ENCODE measurements around the gene TRIM31.

The TRIM31 gene

GRCh38 chr6:30063315-30063714 lies 49.6 kb downstream of the TRIM31 start:
- peaks cover 18% of the 10 kb centered on the region; the same call in 1 of the 2 replicates for H3K36me3 ChIP-seq (ENCODE audit: low read length)
- H3K27me3 ChIP-seq (ENCODE audit: low read length): no peaks in the 10 kb centered on the region
- no peaks in the 10 kb centered on the region for H3K9me3 ChIP-seq (ENCODE audit: insufficient read depth, low read length)
- H3K79me2 ChIP-seq (ENCODE audit: insufficient read depth, low read length): peaks cover 40% of the 10 kb centered on the region
- H3K4me2 ChIP-seq (ENCODE audit: low read depth, low read length, poor library complexity, severe bottlenecking): peak overlapping the region; percentile 77
- peaks cover 29% of the 10 kb centered on the region for H3F3A ChIP-seq (ENCODE audit: insufficient read depth)
- peak overlapping the region; percentile 3 for H3K4me3 ChIP-seq (ENCODE audit: insufficient read depth, low read length, poor library complexity, severe bottlenecking)
- H3K9ac ChIP-seq (ENCODE audit: low read length): peak overlapping the region; percentile 7; the same call in 1 of the 2 replicates
- no peak overlapping the region for H3K27ac ChIP-seq (ENCODE audit: low read depth, low read length)
- H4K20me1 ChIP-seq (ENCODE audit: low read depth, low read length): no peaks in the 10 kb centered on the region
- no peak overlapping the region for H2AFZ ChIP-seq (ENCODE audit: low read depth, low read length, severe bottlenecking)
- no peak for TF ChIP-seq EZH2phosphoT487 (conservative IDR thresholded peaks at IDR 0.05; ENCODE audit: low read length)
- H3K9me2 ChIP-seq (replicated peaks; ENCODE audit: insufficient read depth, low read length): no peaks in the 10 kb centered on the region

DNA sequence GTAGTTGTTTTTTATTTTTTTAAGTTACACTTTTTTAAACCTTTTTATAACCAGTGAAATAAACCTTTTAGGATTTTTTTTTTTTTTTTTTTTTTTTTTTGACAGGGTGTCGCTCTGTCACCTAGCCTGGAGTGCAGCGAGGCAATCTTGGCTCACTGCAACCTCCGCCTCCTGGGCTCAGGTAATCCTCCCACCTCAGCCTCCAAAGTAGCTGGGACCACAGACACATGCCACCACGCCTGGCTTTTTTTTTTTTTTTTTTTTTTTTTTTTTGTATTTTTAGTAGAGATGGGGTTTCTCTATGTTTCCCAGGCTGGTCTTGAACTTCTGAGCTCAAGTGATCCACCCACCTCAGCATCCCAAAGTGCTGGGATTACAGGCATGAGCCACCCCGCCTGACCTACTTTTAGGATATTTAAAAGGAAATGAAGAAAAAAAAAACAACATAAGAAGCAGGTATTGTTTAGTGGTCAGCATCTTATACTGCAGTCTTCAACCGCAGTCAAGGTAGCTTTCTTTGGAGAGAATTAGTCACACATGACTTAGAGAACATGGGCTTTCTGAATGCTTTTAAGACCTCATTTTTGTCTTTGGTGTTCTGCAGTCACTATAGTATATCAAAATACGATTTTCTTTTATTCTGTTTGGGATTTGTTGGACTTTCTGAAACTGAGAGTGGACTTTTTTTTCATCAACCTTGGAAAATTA lies 50.3 kb downstream of the TRIM31 start:
- H3K27ac ChIP-seq (ENCODE audit: low read depth, low read length): no peak overlapping the region
- no peaks in the 10 kb centered on the region for H3K9me3 ChIP-seq (ENCODE audit: insufficient read depth, low read length)
- TF ChIP-seq EZH2phosphoT487 (conservative IDR thresholded peaks at IDR 0.05; ENCODE audit: low read length) (no peak), CTCF (IDR thresholded peaks at IDR 0.05; ENCODE audit: insufficient read depth, low read length, poor library complexity, severe bottlenecking) (no peak)
- peak overlapping the region; percentile 77 for H3K9ac ChIP-seq (ENCODE audit: low read length)
- no peaks in the 10 kb centered on the region for H3K9me2 ChIP-seq (replicated peaks; ENCODE audit: insufficient read depth, low read length)
- no peaks in the 10 kb centered on the region for H4K20me1 ChIP-seq (ENCODE audit: low read depth, low read length)
- peak overlapping the region; percentile 77 for H3K4me2 ChIP-seq (ENCODE audit: low read depth, low read length, poor library complexity, severe bottlenecking)
- H3K27me3 ChIP-seq (ENCODE audit: low read length): no peaks in the 10 kb centered on the region
- no peak overlapping the region for H2AFZ ChIP-seq (ENCODE audit: low read depth, low read length, severe bottlenecking)
- peaks cover 33% of the 10 kb centered on the region for H3K79me2 ChIP-seq (ENCODE audit: insufficient read depth, low read length)
- H3F3A ChIP-seq (ENCODE audit: insufficient read depth): peaks cover 29% of the 10 kb centered on the region
- peaks cover 18% of the 10 kb centered on the region; the same call in 1 of the 2 replicates for H3K36me3 ChIP-seq (ENCODE audit: low read length)
- H3K4me3 ChIP-seq (ENCODE audit: insufficient read depth, low read length, poor library complexity, severe bottlenecking): peak overlapping the region; percentile 96

- Histone ChIP-seq H3K9me3 (ENCODE audit: insufficient read depth, low read length) (no peaks in the 10 kb centered on the region), H3K36me3 (ENCODE audit: low read length) (peaks cover 20% of the 10 kb centered on the region; the same call in 1 of the 2 replicates), H3K9me2 (replicated peaks; ENCODE audit: insufficient read depth, low read length) (no peaks in the 10 kb centered on the region), H3F3A (ENCODE audit: insufficient read depth) (peaks cover 29% of the 10 kb centered on the region), H3K4me3 (ENCODE audit: insufficient read depth, low read length, poor library complexity, severe bottlenecking) (peak overlapping the region; percentile 96), H3K9ac (ENCODE audit: low read length) (peak overlapping the region; percentile 77), H3K27me3 (ENCODE audit: low read length) (no peaks in the 10 kb centered on the region), H3K27ac (ENCODE audit: low read depth, low read length) (peak overlapping the region; percentile 48), H2AFZ (ENCODE audit: low read depth, low read length, severe bottlenecking) (peak overlapping the region; percentile 90), H3K4me2 (ENCODE audit: low read depth, low read length, poor library complexity, severe bottlenecking) (peak overlapping the region; percentile 77), H3K79me2 (ENCODE audit: insufficient read depth, low read length) (peaks cover 30% of the 10 kb centered on the region), H4K20me1 (ENCODE audit: low read depth, low read length) (no peaks in the 10 kb centered on the region)
- TF ChIP-seq CTCF (IDR thresholded peaks at IDR 0.05; ENCODE audit: insufficient read depth, low read length, poor library complexity, severe bottlenecking) (no peak), EZH2phosphoT487 (conservative IDR thresholded peaks at IDR 0.05; ENCODE audit: low read length) (no peak)
Observed at GRCh38 chr6:30061858-30062458, 50.9 kb downstream of the TRIM31 start.

Measured in SU-DHL-6 (cell line).